Suprapubic skin (tissue), 4 donors: ENCODE data around the gene RARB.

Experiments used
- EP300 ChIP-seq: sonication (generic); formaldehyde crosslinking; IDR thresholded peaks from one replicate; pipeline ENCODE4 v1.6.1; 2017; ENCODE audit warnings: antibody characterized with exemption
- POLR2A ChIP-seq, 2 donors: fragments of 450-650 bp; IDR thresholded peaks; one replicate each; pipeline ENCODE4 v1.6.1; 2017; ENCODE audit warnings: antibody characterized with exemption in 2 of 2, mild to moderate bottlenecking in 2 of 2, moderate library complexity in 2 of 2
- POLR2AphosphoS5 ChIP-seq, 3 donors: sonication (generic); formaldehyde crosslinking; IDR thresholded peaks; one replicate each; pipeline ENCODE4 v1.6.1; 2017; ENCODE audit warnings: antibody characterized with exemption in 3 of 3
- TF ChIP-seq, protein P1 (sequence below), 2 donors: fragments of 200-600 bp in 1 of 2; fragments of 450-650 bp in 1 of 2; sonication (generic) in 1 of 2; IDR thresholded peaks; one replicate each; pipeline ENCODE4 v1.5.1; 2016 to 2019; ENCODE audit warnings: antibody characterized with exemption in 2 of 2, mild to moderate bottlenecking in 1 of 2, moderate library complexity in 1 of 2

DNA sequence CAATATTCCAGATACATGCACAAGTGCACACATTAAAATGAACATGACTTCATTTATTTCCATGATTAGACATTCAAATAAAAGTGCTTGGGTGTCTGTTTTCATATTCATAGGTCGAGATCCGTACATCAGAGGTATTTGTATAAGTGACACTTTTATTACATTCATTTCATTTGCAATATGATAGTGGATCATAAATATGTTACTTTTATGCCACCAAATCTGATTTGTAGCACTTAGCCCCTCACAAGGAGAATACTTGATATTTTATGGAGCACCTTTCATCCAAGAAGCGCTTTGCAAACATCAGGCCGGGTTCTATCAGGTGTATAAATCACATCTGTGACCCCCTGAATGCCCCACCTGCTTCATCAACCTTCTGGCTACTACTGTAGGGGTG is 136.0 kb downstream of the RARB start:
- TF ChIP-seq, protein P1, sequence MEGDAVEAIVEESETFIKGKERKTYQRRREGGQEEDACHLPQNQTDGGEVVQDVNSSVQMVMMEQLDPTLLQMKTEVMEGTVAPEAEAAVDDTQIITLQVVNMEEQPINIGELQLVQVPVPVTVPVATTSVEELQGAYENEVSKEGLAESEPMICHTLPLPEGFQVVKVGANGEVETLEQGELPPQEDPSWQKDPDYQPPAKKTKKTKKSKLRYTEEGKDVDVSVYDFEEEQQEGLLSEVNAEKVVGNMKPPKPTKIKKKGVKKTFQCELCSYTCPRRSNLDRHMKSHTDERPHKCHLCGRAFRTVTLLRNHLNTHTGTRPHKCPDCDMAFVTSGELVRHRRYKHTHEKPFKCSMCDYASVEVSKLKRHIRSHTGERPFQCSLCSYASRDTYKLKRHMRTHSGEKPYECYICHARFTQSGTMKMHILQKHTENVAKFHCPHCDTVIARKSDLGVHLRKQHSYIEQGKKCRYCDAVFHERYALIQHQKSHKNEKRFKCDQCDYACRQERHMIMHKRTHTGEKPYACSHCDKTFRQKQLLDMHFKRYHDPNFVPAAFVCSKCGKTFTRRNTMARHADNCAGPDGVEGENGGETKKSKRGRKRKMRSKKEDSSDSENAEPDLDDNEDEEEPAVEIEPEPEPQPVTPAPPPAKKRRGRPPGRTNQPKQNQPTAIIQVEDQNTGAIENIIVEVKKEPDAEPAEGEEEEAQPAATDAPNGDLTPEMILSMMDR (IDR thresholded peaks at IDR 0.05) = no peak
- TF ChIP-seq POLR2A (IDR thresholded peaks at IDR 0.05) (no peak), EP300 (no peak), POLR2AphosphoS5 (IDR thresholded peaks at IDR 0.05) (no peak)
